Glutamatergic neuron (in vitro differentiated cells): Measurements from ENCODE around the gene TBRG1. TPM values are rescaled to one million over a fixed set of nuclear protein-coding genes. Genes with fewer than 3 reads are reported as not detected.
A peak's percentile ranks its signal among the peaks of the same experiment; 100 is the strongest.

Experiments used
- DNase-seq: peaks from one replicate; pipeline ENCODE4 v3.0.0; 2022
- H3K27ac Mint-ChIP-seq: one replicate; pipeline ENCODE4 v1.8.0; 2020; ENCODE audit warnings: mild to moderate bottlenecking, mixed read lengths, inconsistent platforms; ENCODE audit not compliant: unreplicated experiment
- H3K27me3 Mint-ChIP-seq: one replicate; pipeline ENCODE4 v1.8.0; 2020; ENCODE audit warnings: mild to moderate bottlenecking, moderate library complexity, mixed read lengths, inconsistent platforms; ENCODE audit not compliant: unreplicated experiment
- H3K36me3 Mint-ChIP-seq: one replicate; pipeline ENCODE4 v1.8.0; 2020; ENCODE audit warnings: mild to moderate bottlenecking, mixed read lengths, inconsistent platforms; ENCODE audit not compliant: unreplicated experiment
- H3K4me1 Mint-ChIP-seq: one replicate; pipeline ENCODE4 v1.8.0; 2020; ENCODE audit warnings: mild to moderate bottlenecking, low read depth, mixed read lengths, inconsistent platforms; ENCODE audit not compliant: unreplicated experiment
- H3K4me3 Mint-ChIP-seq: one replicate; pipeline ENCODE4 v1.8.0; 2020; ENCODE audit warnings: mild to moderate bottlenecking, mixed read lengths, inconsistent platforms; ENCODE audit not compliant: unreplicated experiment
- H3K9me3 Mint-ChIP-seq: one replicate; pipeline ENCODE4 v1.8.0; 2020; ENCODE audit warnings: mild to moderate bottlenecking, moderate library complexity, mixed read lengths, inconsistent platforms; ENCODE audit not compliant: unreplicated experiment
- CTCF ChIP-seq: fragments of 200-600 bp; sonication (generic); IDR thresholded peaks from one replicate; pipeline ENCODE4 v1.5.0; 2021; ENCODE audit not compliant: partially characterized antibody, unreplicated experiment
- total RNA-seq: library from RNA; stranded (reverse); fragmentation: NEBNext Ultra II Directional; extraction: Animal tissue kit (Norgen Biotek cat#: 25700); gene quantifications from one replicate; pipeline ENCODE4 v1.2.1, GENCODE V29; 2021; ENCODE audit not compliant: unreplicated experiment

Gene TBRG1
- total RNA-seq, 1 donor from 2014 or later, result 35.3 TPM

- Mint-ChIP-seq H3K27me3 (no peaks in the 10 kb centered on the region), H3K4me3 (no peak overlapping the region), H3K9me3 (no peaks in the 10 kb centered on the region), H3K4me1 (no peaks in the 10 kb centered on the region), H3K27ac (no peak overlapping the region), H3K36me3 (no peaks in the 10 kb centered on the region)
- DNase-seq, result no peak
- TF ChIP-seq CTCF, result no peak
Measured at GRCh38 chr11:124612045-124612444, 10.6 kb upstream of the TBRG1 start.

- Mint-ChIP-seq H3K4me3 (no peak overlapping the region), H3K27ac (no peak overlapping the region), H3K36me3 (no peaks in the 10 kb centered on the region), H3K4me1 (no peaks in the 10 kb centered on the region), H3K9me3 (no peaks in the 10 kb centered on the region), H3K27me3 (no peaks in the 10 kb centered on the region)
- no peak for DNase-seq
- TF ChIP-seq CTCF, result no peak
Measured at GRCh38 chr11:124612567-124613246, 10.0 kb upstream of the TBRG1 start.

- DNase-seq, result no peak
- Mint-ChIP-seq H3K4me3 (no peak overlapping the region), H3K9me3 (peaks cover 2% of the 10 kb centered on the region), H3K27me3 (peaks cover 3% of the 10 kb centered on the region), H3K36me3 (no peaks in the 10 kb centered on the region), H3K4me1 (peaks cover 9% of the 10 kb centered on the region), H3K27ac (no peak overlapping the region)
- TF ChIP-seq CTCF, result no peak
Measured at GRCh38 chr11:124618863-124619262, 3.8 kb upstream of the TBRG1 start.

- Mint-ChIP-seq H3K4me3 (peak overlapping the region; percentile 90), H3K4me1 (peaks cover 12% of the 10 kb centered on the region), H3K27ac (peak overlapping the region; percentile 99), H3K36me3 (no peaks in the 10 kb centered on the region), H3K27me3 (no peaks in the 10 kb centered on the region), H3K9me3 (peaks cover 2% of the 10 kb centered on the region)
- TF ChIP-seq CTCF, result no peak
- no peak for DNase-seq
Measured at GRCh38 chr11:124623861-124624525, 1.3 kb downstream of the TBRG1 start.

- TF ChIP-seq CTCF, result no peak
Measured at GRCh38 chr11:124625504-124626168, 3.0 kb downstream of the TBRG1 start.

More at GRCh38 chr11:124625504-124626168, 3.0 kb downstream of the TBRG1 start:
- no peaks in the 10 kb centered on the region for H3K27me3 Mint-ChIP-seq
- no peak overlapping the region for H3K4me3 Mint-ChIP-seq
- no peaks in the 10 kb centered on the region for H3K36me3 Mint-ChIP-seq
- no peak overlapping the region for H3K27ac Mint-ChIP-seq
- H3K4me1 Mint-ChIP-seq, result peaks cover 12% of the 10 kb centered on the region
- H3K9me3 Mint-ChIP-seq, result peaks cover 2% of the 10 kb centered on the region
- DNase-seq, result no peak
